C4-2B (cell line): Measurements from ENCODE around the gene OPN4.

Source experiments
- ZFX ChIP-seq: fragments of 450-650 bp; IDR thresholded peaks from 2 replicates; pipeline ENCODE4 v1.6.1; 2017
- TF ChIP-seq, protein P1 (sequence below): fragments of 450-650 bp; conservative IDR thresholded peaks from 2 replicates; pipeline ENCODE4 v1.5.1; 2017; ENCODE audit warnings: mild to moderate bottlenecking

DNA sequence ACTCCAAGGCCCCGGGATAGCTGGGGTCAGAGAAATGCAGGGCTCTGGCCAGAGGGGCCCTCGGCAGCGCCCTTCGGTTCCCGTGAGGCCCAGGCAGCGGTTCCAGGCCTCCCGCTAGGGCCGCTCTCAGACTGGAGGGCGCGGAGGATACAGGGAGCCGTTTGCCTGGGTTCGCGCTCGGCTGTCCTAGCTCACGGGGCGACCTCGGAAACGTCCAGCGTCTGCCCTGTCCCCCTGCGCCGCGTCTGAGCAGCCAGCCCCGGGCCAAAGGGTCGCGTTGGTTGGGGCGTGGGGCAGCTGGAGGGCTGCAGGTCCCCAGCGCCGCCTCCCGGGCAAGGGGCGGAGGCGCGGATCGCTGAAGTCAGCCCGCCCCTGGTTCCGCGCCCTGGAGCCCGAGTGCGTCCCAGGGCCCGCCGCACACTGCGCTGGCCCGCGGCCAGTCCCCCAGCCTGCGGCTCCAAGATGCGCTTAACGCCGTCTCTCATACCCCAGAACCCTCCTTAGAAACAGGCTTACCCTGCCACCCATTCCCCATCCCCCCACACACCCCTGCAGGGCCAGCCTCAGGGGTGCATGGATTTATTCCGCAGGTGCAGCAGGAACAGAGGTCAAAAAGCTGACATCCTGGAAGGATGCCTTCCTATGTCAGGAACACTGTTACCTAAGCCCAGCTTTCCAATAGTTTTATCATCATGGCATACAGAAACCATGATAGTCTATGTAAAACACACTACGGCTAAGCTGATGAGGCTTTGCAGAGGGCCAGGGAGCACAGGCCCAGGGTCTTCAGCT lies 22.1 kb upstream of the OPN4 start:
- TF ChIP-seq, protein P1, sequence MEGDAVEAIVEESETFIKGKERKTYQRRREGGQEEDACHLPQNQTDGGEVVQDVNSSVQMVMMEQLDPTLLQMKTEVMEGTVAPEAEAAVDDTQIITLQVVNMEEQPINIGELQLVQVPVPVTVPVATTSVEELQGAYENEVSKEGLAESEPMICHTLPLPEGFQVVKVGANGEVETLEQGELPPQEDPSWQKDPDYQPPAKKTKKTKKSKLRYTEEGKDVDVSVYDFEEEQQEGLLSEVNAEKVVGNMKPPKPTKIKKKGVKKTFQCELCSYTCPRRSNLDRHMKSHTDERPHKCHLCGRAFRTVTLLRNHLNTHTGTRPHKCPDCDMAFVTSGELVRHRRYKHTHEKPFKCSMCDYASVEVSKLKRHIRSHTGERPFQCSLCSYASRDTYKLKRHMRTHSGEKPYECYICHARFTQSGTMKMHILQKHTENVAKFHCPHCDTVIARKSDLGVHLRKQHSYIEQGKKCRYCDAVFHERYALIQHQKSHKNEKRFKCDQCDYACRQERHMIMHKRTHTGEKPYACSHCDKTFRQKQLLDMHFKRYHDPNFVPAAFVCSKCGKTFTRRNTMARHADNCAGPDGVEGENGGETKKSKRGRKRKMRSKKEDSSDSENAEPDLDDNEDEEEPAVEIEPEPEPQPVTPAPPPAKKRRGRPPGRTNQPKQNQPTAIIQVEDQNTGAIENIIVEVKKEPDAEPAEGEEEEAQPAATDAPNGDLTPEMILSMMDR, result no peak
- no peak for TF ChIP-seq ZFX
